ENCODE measurements around the gene CAPG.

Gene CAPG

DNA sequence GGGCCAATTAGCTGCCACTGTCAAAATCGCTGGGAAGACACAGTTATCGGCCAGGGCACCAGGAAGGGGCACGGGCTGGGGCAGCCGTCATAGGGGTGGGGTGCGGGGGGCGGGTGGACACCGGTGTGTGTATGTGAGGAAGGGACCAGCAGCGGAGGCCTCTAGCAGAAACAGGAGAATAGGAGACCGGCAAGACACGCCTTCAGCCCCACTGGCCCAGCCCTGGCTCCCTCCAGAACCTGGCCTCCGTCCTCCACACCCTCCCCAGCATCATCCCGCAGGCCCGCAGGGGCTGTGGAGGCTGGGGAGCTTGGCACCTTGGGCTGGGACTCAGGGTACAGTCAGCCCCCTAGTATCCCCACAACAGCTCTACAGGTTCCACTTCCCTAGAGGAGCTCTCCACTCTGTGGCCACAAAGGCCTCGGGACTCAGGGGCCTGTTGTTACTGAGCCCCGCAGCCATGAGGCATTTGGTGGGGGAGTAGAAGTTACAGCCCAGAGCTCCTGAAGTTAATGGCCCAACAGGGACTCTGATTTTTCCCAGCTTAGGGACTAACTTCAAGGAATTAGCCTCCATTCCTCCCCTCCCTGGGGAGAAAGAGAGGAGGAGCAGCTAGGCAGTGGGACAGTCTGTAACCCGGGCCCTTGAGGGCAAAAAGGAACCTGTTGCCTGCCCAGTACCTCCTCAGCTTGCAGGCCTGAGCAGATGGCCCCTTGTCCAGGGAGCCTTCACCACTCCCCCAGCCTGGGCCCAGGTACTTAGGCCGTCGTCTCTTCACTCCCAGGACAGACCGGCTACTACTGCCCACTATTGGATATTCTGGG, 28.2 kb upstream of the CAPG start:
- no peak for FAIRE-seq

DNA sequence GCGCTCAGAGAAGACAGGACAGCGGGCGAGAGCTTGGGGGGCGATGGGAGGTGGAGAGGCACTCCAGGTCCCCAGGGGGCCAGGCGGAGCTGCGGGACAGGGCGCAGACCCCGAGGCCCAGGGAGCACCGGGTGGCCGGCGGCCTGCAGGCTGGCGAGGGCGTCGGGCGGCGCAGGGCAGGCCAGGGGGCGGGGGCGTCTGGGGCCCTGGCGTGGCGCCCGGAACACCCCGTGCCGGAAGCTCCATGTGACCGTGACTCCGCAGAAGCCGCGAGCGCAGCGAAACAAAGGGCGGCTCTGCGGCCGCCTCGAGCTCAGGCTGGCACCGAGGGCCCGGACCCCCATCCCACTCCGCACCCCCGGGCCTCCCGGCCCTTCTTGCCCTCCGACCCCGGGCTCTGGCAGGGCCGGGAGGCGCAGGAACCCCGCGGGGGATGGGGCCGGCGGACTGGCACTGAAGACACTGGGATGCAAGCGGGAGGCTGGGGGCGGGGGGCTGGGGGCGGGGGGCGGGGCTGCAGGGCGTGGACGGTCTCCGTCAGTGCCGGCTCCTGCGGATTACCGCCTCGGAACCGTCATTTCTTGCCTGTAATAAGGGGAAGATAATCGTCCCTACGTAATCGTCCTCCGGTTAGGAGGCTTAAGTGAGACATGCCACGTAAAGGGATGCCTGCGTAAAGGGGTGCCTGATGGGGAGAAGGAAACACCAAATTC, 27.5 kb upstream of the CAPG start:
- FAIRE-seq, result no peak

DNA sequence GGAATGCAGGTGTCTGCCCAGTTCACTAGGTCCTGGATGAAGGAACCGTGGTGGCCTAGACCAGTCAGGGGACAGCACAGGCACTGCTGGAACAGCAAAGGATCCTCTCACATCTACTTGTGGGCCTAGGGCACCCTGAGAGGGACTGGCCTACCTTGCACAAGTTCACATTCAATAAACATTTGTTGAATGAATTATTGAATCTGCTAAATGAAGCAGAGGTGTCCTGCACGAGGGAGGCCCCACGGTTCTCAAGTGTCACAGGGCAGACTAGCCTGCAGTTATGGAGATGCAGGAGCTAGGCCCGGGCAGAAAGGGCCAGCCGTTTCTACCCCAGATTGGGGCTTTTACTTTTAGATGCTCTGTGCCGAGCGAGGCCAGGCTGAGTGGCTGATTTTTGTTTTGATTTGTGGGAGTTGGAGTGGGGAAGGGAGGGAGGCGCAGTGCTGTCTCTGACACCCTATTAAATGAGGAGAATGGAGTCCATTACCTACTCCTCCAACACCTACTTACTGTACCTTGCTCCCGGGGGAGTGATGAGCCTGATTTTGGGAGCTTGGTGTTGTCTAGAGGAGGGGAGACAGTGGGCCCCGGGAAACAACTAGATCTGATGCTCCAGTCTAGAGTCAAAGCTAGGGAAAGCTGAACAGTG, 26.8 kb upstream of the CAPG start:
- no peak for FAIRE-seq

DNA sequence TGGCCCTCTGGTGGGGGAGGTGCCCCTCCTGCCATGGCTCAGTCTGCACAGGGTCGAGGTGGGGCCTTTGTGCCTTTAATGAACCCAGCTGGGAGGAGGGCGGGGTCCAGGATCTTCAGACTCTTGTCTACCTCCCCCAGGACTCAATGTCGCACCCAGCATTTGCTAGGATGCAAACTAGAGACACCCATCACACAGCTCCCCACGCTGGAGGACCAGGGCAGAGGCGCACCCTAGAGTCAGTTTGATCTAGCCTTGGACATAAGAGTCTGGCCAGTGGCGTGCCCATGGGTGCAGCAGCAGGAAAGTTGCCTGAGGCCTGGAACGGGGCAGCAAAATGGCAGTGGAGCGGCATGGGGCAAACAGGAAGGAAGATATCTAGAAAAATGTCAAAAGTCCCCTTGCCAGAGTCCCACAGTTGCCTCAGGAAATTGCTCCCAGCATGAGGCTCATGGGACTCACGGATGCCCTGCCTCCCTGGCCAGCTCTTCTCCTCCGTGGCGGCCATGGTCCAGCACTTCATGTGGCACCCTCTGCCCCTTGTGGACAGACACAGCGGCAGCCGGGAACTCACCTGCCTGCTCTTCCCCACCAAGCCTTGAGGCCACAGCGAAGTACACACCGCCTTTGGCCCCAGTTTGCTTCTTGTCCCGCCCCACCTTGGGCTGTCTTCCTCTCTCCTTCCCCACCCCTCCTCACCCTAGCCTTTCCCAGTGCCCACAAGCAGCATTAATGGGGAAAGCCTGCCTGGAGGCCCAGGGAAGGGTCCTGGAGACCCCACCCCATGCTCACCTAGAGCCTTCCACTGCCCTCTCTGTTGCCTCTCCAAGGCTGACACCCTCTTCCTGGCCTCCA, 26.0 kb upstream of the CAPG start:
- FAIRE-seq, result no peak

GRCh38 chr2:85435220-85435958, 25.2 kb upstream of the CAPG start:
- FAIRE-seq, result no peak

DNA sequence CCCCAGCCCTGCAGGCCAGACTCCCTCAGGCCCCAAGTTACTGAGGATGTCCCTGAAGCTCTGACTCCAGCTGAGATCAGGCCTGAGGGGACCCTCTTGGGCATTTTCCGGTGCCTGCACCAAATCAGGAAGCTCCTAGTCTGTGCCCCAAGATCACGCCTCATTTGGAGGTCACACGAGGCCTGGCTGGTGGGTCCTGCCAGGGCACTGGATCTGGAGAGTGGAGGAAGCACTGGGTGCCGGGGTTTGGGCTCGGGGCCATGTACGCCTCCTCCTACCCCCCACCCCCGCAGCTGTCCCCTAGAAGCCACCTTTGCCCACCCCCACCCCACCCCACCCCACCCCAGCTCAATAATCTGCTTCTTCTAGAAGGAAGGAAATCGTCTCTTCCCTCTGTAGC, 24.5 kb upstream of the CAPG start:
- FAIRE-seq, result no peak

GRCh38 chr2:85433511-85434089, 23.4 kb upstream of the CAPG start:
- no peak for FAIRE-seq

DNA sequence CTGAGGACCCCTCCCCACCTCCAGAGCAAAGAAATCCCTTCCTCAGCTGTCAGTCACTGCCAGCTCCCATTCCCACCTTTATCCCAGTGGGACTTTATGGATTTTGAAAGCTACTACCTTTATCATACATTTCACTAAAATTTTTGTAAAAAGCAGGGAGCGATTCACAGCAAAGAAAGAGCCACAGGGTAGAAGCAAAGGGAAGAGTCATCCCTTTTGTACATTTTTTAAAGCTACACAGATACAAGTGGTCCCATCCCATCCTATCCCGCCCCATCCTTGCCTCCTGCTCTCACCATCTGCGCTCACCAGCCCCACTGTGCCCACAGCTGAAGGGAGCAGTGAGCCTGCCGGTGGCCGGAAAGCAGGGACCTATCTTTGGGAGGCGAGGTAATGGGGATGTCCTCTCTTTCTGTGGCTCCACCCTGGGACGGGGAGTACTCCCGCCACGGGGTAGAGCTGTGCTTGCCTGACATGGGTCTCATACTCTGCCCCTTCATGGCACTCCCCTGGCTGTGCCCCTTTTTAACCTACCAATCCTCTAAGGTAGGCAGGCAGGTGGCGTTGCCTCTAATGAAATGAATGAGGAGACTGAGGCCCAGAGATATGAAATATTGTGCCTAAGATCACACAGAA, 21.5 kb upstream of the CAPG start:
- no peak for FAIRE-seq

DNA sequence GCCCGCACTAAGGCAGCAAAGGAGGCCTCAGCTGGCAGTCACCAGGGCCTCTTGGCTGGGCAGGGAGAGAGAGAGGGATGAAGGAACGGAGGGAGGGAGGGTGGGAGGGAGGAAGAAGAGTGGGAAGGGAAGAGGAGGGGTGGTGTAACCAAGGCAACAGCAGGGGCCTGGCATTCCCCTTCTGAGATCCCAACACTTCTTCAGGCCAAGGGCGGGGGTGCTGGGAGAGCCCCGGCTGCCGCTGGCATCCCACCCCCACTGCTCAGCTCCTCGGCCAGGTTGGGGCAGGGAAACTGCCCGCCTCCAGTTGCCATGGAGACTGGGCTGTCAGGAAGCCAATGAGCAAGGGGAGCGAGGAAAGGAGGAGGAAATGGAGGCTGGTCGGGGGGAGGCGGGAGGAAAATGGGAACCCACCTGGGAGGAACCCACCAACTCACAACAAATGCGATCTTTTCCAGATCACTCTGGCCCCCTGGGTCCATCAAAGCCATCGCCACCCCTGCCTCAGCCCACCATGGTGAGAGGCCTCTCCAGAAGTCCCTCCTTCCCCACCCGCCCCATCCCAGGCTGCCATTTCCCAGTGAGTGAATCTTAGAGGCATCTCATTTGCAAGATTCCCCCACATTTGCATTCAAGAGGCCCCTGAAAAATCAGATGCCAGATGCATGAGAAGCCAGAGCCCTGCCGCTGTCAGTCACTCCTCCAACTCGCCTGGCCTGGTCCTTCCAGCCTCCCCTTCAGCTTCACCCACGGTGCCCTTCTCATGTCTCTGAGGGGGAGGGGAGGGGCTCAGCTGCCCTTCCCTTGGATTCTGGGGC, 20.8 kb upstream of the CAPG start:
- no peak for FAIRE-seq

DNA sequence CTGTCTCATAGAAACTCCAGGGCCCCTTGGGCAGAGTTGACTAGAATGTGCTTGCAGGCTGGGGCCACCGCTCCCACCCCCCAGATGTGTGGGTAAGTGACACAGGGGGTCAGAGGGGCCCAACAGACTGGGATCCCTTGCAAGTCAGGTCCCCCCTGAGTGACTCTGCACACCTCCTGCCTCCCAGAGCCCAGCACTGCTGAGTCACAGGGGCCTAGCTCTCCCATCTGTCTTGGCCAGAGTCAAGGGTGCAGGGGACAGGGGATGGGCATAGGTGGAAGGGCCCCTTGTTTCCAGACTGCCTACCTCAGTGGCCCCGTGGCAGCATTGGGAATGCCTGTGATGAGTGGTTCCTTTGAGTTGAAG, 19.7 kb upstream of the CAPG start:
- no peak for FAIRE-seq

- no peak for FAIRE-seq
These were observed 19.2 kb upstream of the CAPG start for GRCh38 chr2:85429213-85429923.

DNA sequence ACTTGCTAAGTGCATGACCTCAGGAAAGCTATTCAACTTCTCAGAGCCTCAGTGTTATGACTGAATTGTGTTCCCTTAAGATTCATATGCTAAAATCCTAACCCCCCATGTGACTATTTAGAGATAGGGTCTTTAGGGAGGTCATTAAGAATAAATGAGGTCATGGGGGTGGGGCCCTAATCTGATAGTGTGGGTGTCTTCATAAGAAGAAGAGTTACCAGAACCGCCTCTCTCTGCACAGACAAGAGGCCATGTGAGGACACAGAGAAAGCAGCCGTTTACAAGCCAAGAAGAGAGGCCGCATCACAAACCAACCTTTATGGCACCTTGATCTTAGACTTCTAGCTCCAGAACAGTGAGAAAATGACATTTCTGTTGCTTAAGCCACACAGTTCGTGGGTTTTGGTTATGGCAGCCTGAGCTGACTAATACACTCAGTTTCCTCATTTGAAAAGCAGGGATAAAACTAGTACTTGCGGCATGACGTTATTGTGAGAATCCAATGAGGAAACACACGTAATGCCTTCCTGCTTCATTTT, 18.2 kb upstream of the CAPG start:
- FAIRE-seq, result no peak

DNA sequence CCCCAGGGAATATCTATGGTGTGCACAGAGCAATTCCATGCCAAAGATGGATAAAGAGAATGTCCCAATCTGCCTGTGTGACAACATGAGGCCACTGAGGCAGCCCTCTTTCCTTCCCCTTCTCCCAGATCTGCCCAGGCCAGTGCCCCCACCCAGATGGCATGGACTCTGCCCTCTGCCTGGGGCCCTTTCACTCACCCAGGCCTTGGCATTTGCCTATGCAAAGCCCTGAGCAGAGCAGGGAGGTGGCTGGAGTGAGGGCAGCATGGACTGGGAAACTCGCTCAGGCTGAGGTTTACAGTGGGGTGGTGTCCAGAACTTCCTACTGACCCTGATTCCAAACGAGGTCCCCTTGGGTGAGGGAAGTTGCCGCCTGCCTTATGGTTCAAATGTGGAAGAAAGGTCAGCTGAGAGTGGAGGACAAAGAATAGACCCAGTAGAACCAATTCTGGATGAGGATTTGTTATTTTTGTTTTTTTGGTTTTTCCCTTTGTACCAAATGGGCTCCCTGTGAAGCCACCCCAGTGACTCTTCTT, 17.2 kb upstream of the CAPG start:
- FAIRE-seq, result no peak

- FAIRE-seq, result no peak
These were observed 15.4 kb upstream of the CAPG start for GRCh38 chr2:85425588-85425987.

- no peak for FAIRE-seq
These were observed 13.4 kb upstream of the CAPG start for GRCh38 chr2:85423525-85423924.

DNA sequence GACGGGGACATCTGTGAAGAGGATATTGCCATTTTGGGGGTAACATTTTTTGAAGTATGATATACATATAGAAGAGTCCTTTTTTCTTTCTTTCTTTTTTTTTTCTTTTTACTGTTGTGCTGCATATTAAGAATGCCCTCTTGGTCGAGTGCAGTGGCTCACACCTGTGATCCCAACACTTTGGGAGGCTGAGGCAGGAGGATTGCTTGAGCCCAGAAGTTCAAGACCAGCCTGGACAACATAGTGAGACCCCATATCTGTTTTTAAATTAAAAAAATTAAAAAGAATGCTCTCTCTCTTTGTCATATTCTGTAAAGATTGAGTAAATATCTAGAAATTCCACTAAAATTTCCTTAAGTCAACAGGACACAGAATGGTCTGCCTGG, 11.9 kb upstream of the CAPG start:
- FAIRE-seq, result no peak

GRCh38 chr2:85421260-85422071, 11.3 kb upstream of the CAPG start:
- no peak for FAIRE-seq

GRCh38 chr2:85420536-85421259, 10.5 kb upstream of the CAPG start:
- FAIRE-seq, result no peak
